Measurements from ENCODE around the gene CCS. TPM values are rescaled to one million over a fixed set of nuclear protein-coding genes. Genes with fewer than 3 reads are reported as not detected.

CCS gene
- total RNA-seq, 1 donor from 2014 or later, result 58.0 TPM

GRCh38 chr11:66550887-66551286, 42.1 kb upstream of the CCS start:
- no peaks in the 10 kb centered on the region for H3K9me3 Mint-ChIP-seq
- no peak for TF ChIP-seq CTCF (conservative IDR thresholded peaks at IDR 0.05)
- H3K27me3 Mint-ChIP-seq, result peaks cover 9% of the 10 kb centered on the region
- DNase-seq (ENCODE audit: extremely low spot score, unreplicated experiment), result no peak
- no peak overlapping the region for H3K4me3 Mint-ChIP-seq
- H3K27ac Mint-ChIP-seq, result no peak overlapping the region
- H3K4me1 Mint-ChIP-seq (ENCODE audit: unreplicated experiment), result peaks cover 20% of the 10 kb centered on the region
- H3K36me3 Mint-ChIP-seq, result no peaks in the 10 kb centered on the region

GRCh38 chr11:66554602-66555001, 38.4 kb upstream of the CCS start:
- no peak overlapping the region for H3K4me3 Mint-ChIP-seq

GRCh38 chr11:66555416-66555815, 37.6 kb upstream of the CCS start:
- no peak for DNase-seq (ENCODE audit: extremely low spot score, unreplicated experiment)
- H3K27me3 Mint-ChIP-seq, result no peaks in the 10 kb centered on the region
- no peak overlapping the region for H3K4me3 Mint-ChIP-seq
- H3K4me1 Mint-ChIP-seq (ENCODE audit: unreplicated experiment), result no peaks in the 10 kb centered on the region
- H3K9me3 Mint-ChIP-seq, result no peaks in the 10 kb centered on the region
- H3K36me3 Mint-ChIP-seq, result no peaks in the 10 kb centered on the region
- no peak for TF ChIP-seq CTCF (conservative IDR thresholded peaks at IDR 0.05)
- H3K27ac Mint-ChIP-seq, result no peak overlapping the region

More at GRCh38 chr11:66554602-66555001, 38.4 kb upstream of the CCS start:
- Mint-ChIP-seq H3K27me3 (no peaks in the 10 kb centered on the region), H3K4me1 (ENCODE audit: unreplicated experiment) (no peaks in the 10 kb centered on the region), H3K27ac (no peak overlapping the region), H3K36me3 (no peaks in the 10 kb centered on the region), H3K9me3 (no peaks in the 10 kb centered on the region)
- no peak for DNase-seq (ENCODE audit: extremely low spot score, unreplicated experiment)
- TF ChIP-seq CTCF (conservative IDR thresholded peaks at IDR 0.05), result no peak

GRCh38 chr11:66556086-66556485, 36.9 kb upstream of the CCS start:
- H3K4me1 Mint-ChIP-seq (ENCODE audit: unreplicated experiment), result no peaks in the 10 kb centered on the region
- no peak overlapping the region for H3K27ac Mint-ChIP-seq
- no peak for TF ChIP-seq CTCF (conservative IDR thresholded peaks at IDR 0.05)
- no peaks in the 10 kb centered on the region for H3K9me3 Mint-ChIP-seq
- no peaks in the 10 kb centered on the region for H3K36me3 Mint-ChIP-seq
- H3K27me3 Mint-ChIP-seq, result no peaks in the 10 kb centered on the region
- H3K4me3 Mint-ChIP-seq, result no peak overlapping the region
- no peak for DNase-seq (ENCODE audit: extremely low spot score, unreplicated experiment)

GRCh38 chr11:66557733-66558326, 35.2 kb upstream of the CCS start:
- Mint-ChIP-seq H3K4me1 (ENCODE audit: unreplicated experiment) (no peaks in the 10 kb centered on the region), H3K27ac (no peak overlapping the region), H3K4me3 (no peak overlapping the region), H3K9me3 (no peaks in the 10 kb centered on the region), H3K27me3 (no peaks in the 10 kb centered on the region), H3K36me3 (no peaks in the 10 kb centered on the region)
- no peak for DNase-seq (ENCODE audit: extremely low spot score, unreplicated experiment)
- no peak for TF ChIP-seq CTCF (conservative IDR thresholded peaks at IDR 0.05)

Data from type B pancreatic cell (in vitro differentiated cells).